GM19372 (cell line): ENCODE data around the gene ZNF467.

Experiments
- ATAC-seq: cut with Tn5 transposase; IDR thresholded peaks from one replicate; pipeline ENCODE4 v1.9.1; 2021; ENCODE audit warnings: mild to moderate bottlenecking, low read depth, moderate library complexity; ENCODE audit not compliant: unreplicated experiment

Gene ZNF467

GRCh38 chr7:149774237-149775175 lies 1.1 kb upstream of the ZNF467 start:
- no peak for ATAC-seq

- ATAC-seq: no peak
Measured at GRCh38 chr7:149772956-149773434, 393 bp downstream of the ZNF467 start.

GRCh38 chr7:149772241-149772955 lies 990 bp downstream of the ZNF467 start:
- ATAC-seq: no peak

GRCh38 chr7:149771720-149772240 lies 1.6 kb downstream of the ZNF467 start:
- peak; percentile 98 for ATAC-seq

DNA sequence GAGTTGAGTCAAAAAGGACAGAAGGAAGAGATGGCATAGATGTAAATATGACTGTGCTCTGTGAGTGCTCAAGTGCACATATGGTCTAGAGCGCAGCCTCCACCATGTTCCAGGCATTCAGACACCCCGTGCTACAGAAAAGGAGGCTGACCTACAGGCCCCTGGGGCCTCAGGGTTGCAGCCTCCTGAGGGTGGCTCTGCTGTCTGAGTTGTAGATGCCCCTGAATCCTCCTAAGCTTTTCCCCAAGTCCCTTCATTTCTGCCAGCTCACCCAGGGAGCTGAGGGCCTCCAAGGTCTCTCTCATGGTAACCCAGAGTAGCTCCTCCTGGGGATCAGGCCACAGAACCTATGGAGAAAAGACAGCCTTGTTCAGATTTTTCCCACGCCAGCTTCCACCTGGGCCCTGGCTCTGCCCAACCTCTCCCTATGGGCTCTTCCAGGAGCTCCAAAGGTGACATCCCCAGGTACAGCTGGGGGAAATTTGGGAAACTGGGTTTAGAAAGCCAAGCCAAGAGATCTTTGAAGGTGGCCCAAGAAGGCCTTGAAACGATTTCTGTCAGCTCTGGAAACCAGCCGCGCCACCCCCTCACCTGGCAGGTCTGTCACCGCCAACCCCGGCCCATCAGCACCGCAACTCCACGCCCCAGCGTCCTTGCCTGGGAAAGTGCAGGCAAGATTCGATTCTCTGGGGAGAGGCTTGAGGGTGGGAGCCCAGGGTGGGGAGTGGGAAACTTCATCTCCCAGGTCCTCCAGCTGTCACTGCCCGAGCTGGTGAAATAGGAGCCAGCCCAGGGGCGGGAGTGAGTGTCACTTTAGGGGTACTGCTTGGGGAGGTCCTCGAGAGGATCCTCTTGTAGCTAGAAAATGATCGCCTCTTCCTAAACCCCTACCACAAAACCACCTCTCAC lies 2.4 kb downstream of the ZNF467 start:
- ATAC-seq: no peak

- no peak for ATAC-seq
Measured at GRCh38 chr7:149769915-149770314, 3.5 kb downstream of the ZNF467 start.

GRCh38 chr7:149768931-149769330 lies 4.5 kb downstream of the ZNF467 start:
- ATAC-seq: no peak

- ATAC-seq: no peak
Measured at GRCh38 chr7:149767068-149767467, 6.3 kb downstream of the ZNF467 start.

GRCh38 chr7:149766135-149766675 lies 7.2 kb downstream of the ZNF467 start:
- ATAC-seq: no peak

GRCh38 chr7:149765399-149766121 lies 7.8 kb downstream of the ZNF467 start:
- ATAC-seq: no peak

DNA sequence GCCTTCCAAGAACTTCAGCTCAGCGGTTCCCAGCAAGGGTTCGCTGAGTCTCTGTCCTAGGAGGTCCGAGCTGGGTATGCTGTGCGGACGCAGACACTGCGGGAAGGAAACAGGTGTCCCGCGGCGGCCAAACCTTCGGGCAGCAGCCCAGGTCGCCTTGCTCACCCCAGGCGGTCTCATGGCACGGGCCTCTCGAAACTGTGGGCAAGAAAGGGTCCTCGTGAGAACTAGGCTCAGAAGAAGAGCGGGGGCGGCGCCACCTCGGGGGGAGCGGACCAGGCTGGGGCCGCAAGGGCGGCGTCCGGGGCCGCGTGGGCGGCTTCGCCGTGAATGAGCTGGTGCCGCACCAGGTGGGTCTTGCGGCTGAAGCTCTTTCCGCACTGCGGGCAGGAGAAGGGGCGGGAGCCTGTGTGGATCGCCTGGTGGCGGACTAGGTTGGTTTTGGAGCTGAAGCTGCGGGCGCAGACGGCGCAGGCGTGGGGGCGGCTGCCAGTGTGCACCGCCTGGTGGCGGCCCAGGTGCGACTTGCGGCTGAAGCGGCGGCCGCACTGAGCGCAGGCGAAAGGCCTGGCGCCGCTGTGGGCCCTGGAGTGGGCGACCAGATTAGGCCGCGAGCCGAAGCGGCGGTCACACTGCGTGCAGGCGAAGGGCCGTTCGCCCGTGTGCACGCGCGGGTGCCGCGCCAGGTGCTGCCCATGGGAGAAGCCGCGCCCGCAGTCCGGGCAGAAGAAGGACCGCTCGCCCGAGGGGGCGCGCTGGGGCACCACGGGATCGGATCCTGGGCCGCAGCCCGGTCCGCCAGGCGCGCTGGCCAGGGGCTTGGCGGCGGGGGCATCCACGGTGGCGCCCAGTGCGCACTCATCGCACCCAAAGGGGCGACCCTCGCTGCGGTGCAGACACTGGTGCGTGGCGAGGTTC lies 8.6 kb downstream of the ZNF467 start:
- no peak for ATAC-seq

DNA sequence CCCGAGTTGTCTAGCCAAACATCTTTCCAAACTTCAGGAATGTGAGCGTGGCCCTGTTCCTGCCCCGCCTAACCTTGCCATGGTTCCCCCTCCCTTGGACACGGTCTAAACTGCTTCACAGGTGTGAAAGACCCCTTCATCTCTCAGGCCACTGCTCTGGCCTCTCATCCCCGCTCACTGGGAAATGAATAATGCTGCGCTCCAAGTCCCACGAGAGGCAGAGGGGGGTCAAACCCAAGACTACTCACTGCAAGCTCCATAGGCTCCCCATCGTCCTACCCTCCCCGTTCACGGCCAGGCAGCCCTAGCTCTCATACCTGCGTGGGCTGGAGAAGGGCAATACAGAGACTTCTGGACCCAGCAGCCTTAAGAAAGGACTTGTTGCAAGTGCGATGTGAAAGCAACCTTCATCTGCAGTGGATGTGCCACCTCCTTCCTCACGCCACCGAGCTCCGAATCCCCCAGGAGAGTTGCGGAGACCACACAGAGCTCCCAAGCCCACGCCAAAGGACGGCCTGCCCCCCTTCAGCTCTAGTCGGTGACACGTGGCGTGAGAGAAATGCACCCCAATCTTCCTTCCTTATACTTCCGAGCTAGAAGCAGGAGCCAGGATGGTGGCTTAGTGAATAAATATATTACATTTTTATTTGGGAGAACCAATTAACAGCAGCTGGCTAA lies 9.7 kb downstream of the ZNF467 start:
- no peak for ATAC-seq

DNA sequence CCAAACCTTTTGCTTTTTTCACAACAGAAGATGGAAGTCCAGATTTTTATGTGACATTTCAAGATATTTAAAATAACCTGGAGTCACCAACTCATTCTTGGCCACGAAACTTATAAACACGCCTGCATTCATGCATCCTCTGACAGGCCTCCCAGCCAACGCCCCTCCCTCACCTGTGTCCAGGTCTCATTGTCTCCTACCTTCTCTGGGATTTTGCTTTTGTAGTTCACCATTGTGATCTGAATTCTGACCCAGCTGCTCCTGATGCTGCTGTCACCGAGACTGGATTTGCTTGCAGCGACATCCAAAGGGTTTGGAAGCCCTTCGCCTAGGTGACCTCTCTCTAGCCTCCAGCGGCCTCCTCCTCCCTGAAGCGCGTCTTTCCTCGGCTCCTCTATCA lies 10.8 kb downstream of the ZNF467 start:
- ATAC-seq: no peak

DNA sequence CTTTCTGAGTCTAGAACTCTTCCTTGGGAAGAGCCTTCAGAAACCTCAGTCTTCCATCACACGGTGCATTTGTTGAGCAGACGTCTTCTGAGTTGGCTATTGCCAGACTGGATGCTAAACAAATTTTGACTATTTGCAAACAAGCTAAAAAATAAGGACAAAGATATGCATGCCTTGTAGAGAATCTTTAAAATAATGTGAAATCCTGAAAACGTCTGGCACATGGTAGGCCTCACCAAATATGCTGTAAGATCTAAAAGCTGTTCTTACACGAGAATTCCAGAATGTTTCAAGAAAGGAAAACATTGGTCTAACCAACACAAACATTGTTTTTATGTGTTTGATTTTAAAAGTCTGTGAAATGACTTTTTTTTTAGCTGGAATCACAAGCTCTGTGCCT lies 11.3 kb downstream of the ZNF467 start:
- no peak for ATAC-seq

DNA sequence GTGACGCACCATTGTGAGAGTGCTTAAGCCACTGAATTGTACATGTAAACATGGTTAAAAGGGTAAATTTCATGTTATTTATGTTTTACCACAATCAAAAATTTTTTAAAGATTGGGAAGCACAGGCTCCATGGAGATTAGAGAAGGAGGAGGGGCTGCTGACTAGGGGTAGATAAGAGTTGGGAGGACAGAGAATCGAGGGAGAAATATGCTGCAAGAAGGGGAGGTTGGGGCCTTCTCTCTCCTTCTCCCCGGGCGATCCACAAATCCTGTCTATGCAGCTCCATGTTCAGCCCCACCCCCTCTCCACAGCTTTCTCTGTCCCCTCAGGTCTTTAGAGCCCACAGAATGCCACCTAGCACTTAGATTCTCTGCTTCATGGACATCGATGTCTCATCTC lies 12.1 kb downstream of the ZNF467 start:
- ATAC-seq: no peak

- ATAC-seq: no peak
Measured at GRCh38 chr7:149760538-149760937, 12.8 kb downstream of the ZNF467 start.

GRCh38 chr7:149759093-149759860 lies 14.1 kb downstream of the ZNF467 start:
- no peak for ATAC-seq
